Measurements from ENCODE around the gene HSPBP1. TPM values are rescaled to one million over a fixed set of nuclear protein-coding genes. Genes with fewer than 3 reads are reported as not detected.
A peak's percentile ranks its signal among the peaks of the same experiment; 100 is the strongest.
"Not testable (repeated sequence)": the region's sequence is repeated elsewhere in the genome, so short reads cannot be mapped to it uniquely, and the experiment has no call there.

Gene HSPBP1, protein sequence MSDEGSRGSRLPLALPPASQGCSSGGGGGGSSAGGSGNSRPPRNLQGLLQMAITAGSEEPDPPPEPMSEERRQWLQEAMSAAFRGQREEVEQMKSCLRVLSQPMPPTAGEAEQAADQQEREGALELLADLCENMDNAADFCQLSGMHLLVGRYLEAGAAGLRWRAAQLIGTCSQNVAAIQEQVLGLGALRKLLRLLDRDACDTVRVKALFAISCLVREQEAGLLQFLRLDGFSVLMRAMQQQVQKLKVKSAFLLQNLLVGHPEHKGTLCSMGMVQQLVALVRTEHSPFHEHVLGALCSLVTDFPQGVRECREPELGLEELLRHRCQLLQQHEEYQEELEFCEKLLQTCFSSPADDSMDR
- 54.4 and 92.3 TPM in 2 replicates for total RNA-seq (2014; rRNA removed; shearing (Covaris generic))

- peak within 1 kb of the TSS; percentile 86 for H3K4me3 ChIP-seq (ENCODE audit: insufficient read depth, low read depth, low read length)
- H3K36me3 ChIP-seq (replicated peaks; ENCODE audit: control insufficient read depth, insufficient read depth, low read length), result no peaks in the 10 kb centered on the region
- H3K27me3 ChIP-seq (ENCODE audit: control insufficient read depth, insufficient read depth, low read length), result no peaks in the 10 kb centered on the region
- peak; percentile 97 for DNase-seq
These were observed at the start of gene HSPBP1 for GRCh38 chr19:55279770-55280643. Gene HSPBP1 (minus strand): TSS chr19:55280110. CDS start chr19:55279608, 502 bp downstream.

- H3K4me3 ChIP-seq (ENCODE audit: insufficient read depth, low read depth, low read length); DNase-seq; H3K36me3 ChIP-seq (replicated peaks; ENCODE audit: control insufficient read depth, insufficient read depth, low read length); H3K27me3 ChIP-seq (ENCODE audit: control insufficient read depth, insufficient read depth, low read length): not testable (repeated sequence)
These were observed 48.9 kb upstream of the HSPBP1 start for GRCh38 chr19:55328774-55329318.

DNA sequence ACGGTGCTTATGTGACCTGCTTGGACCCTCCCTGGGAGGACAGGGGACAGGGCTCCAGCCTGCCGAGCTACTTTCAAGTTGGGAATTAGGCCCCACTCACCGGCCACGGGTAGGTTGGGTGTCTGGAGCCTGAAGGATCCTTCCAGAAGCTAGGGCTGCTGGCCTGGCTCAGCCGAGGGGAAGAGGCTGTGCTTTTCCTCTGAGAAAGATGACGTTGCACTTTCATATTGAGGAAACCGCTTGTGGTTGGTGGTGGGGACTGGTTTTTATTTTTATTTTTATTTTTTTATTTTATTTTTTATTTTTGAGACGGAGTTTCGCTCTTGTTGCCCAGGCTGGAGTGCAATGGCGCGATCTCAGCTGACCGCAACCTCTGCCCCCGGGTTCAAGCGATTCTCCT is 45.3 kb upstream of the HSPBP1 start, which contains the start of gene TMEM150B:
Gene TMEM150B, minus strand, starts transcription at position 170 of the 400 bp plus-strand sequence. CDS start 4,305 bp downstream, outside the sequence.
- no peak for DNase-seq
- Histone ChIP-seq H3K4me3 (ENCODE audit: insufficient read depth, low read depth, low read length) (no peak within 1 kb of the TSS), H3K36me3 (replicated peaks; ENCODE audit: control insufficient read depth, insufficient read depth, low read length) (no peaks in the 10 kb centered on the region)

DNA sequence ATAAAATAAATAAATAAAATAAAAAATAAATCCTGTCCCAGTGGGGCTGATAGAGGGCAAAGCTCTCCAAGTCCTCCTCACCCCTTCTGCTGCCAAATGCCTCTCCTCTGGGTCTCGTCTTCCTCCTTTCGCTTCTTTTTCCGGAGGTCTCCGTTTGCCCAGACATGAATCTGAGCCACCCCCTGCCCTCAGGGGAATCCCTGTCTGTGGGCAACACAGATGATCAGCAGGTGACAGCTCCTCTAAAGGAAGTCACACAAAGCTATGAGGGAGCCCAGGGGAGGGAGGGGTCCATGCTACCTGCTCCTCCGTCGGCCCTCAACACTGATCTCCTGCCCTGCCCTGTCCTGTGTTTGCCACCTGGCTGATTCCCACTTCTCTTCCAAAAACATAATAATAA is 44.8 kb upstream of the HSPBP1 start:
- Histone ChIP-seq H3K36me3 (replicated peaks; ENCODE audit: control insufficient read depth, insufficient read depth, low read length) (no peaks in the 10 kb centered on the region), H3K4me3 (ENCODE audit: insufficient read depth, low read depth, low read length) (no peak overlapping the region), H3K27me3 (ENCODE audit: control insufficient read depth, insufficient read depth, low read length) (no peaks in the 10 kb centered on the region)
- no peak for DNase-seq

More for the DNA sequence above, 45.3 kb upstream of the HSPBP1 start, which contains the start of gene TMEM150B:
- no peaks in the 10 kb centered on the region for H3K27me3 ChIP-seq (ENCODE audit: control insufficient read depth, insufficient read depth, low read length)

DNA sequence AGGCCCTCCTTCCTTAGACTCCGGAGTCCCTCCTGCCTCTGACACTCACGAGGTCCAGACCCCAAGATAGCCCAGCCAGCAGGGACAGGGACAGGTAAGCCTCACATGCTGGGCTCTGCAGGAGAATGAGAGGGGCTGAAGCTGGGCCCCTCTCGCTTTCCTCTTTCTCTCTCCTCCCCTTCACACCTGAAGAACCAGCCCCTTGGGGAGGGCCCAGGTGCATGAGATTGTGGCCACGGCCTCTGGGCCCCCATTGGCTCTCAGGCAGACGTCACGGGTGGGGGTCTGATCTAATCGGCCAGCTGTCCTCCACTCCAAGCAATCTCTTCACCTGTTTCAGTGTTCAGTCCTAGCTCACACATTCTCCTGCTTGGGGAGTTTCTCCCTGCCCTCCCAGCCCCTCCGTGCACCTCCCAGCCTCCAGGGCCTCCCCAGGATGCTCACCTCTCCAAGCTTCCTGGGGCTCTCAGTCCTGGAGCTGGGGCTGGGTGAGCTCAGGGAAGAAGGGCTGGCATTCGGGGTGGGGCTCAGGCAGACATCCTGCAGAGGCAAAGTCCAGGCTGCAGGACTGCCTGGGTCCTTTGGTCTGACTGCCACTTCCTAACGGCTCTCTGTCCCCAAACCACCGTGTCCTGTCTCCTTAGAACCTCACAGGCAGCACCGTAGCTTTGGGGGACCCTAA is 42.4 kb upstream of the HSPBP1 start:
- H3K36me3 ChIP-seq (replicated peaks; ENCODE audit: control insufficient read depth, insufficient read depth, low read length), result no peaks in the 10 kb centered on the region
- H3K4me3 ChIP-seq (ENCODE audit: insufficient read depth, low read depth, low read length), result no peak overlapping the region
- H3K27me3 ChIP-seq (ENCODE audit: control insufficient read depth, insufficient read depth, low read length), result no peaks in the 10 kb centered on the region
- no peak for DNase-seq

DNA sequence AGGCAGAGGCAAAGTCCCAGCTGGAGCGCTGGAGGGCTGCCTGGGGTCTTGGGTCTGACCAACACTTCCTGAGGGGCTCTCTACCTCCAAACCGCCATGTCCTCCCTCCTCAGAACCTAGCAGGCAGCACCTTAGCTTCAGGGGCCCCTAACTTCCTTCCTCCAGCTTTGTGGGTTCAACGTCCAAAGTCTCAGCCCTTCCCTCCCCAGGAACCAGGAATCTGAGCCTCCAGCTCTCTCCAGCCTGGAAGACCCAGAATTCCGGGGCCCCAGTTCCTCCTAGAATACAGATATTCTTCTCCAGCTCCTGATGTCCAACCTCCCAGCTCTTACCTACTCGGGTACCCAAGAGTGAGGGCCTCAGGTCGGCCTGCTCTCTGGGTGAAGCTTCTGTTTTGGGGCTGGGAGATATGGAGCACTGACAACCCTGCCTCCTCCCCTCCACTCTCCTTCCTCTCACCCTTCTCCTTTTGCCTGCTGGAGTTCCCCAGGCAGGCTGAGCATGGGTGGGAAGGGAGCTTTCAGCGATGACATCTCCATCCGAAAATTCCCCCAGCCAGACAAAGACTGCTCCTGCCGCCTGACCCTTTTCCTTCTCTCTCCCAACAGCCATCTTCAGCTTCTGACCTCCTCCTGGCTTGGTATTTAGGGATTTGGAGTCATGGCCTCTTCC is 41.7 kb upstream of the HSPBP1 start:
- H3K27me3 ChIP-seq (ENCODE audit: control insufficient read depth, insufficient read depth, low read length), result no peaks in the 10 kb centered on the region
- DNase-seq, result no peak
- H3K36me3 ChIP-seq (replicated peaks; ENCODE audit: control insufficient read depth, insufficient read depth, low read length), result no peaks in the 10 kb centered on the region
- no peak overlapping the region for H3K4me3 ChIP-seq (ENCODE audit: insufficient read depth, low read depth, low read length)

DNA sequence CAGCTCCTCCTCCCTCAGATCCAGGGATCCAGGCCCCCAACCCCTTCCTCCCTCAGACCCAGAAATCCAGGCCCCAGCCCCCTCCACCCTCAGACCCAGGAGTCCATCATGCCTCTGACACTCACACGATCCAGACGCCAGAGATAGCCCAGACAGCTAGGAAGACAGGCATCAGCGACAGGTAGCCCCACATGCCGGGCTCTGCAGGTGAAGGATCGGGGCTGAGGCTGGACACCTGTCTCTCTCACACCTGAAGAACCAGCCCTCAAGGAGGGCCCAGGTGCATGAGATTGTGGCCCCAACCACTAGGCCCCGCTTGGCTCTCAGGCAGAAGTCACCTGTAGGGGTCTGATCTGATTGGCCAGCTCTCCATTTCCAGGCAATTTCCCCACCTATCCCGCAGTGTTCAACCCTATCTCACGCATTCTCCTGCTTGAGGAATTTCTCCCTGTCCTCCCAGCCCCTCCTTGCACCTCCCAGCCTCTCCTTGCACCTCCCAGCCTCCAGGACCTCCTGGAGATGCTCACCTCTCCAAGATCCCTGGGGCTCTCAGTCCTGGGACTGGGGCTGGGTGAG is 41.0 kb upstream of the HSPBP1 start:
- Histone ChIP-seq H3K27me3 (ENCODE audit: control insufficient read depth, insufficient read depth, low read length) (no peaks in the 10 kb centered on the region), H3K4me3 (ENCODE audit: insufficient read depth, low read depth, low read length) (no peak overlapping the region), H3K36me3 (replicated peaks; ENCODE audit: control insufficient read depth, insufficient read depth, low read length) (no peaks in the 10 kb centered on the region)
- peak; percentile 57 for DNase-seq

DNA sequence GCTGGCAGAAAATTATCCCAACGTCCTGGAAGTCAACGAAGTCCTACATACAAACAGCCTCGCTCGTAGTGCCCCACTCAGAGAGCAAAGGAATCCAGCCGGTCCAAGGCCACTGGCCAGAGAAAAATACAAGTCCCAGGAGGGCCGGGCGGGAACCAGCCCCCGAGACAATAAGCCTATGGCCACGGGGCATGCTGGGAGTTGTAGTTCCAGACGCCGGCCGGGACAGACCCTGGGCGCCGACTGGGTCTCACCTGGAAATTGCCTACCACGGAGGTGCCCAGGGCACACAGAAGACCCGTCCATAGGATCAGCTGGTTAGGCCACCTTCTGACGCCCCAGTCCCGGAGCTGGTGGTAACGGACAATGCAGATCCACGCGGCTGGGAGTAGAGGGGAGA is 39.9 kb upstream of the HSPBP1 start:
- no peaks in the 10 kb centered on the region for H3K36me3 ChIP-seq (replicated peaks; ENCODE audit: control insufficient read depth, insufficient read depth, low read length)

DNA sequence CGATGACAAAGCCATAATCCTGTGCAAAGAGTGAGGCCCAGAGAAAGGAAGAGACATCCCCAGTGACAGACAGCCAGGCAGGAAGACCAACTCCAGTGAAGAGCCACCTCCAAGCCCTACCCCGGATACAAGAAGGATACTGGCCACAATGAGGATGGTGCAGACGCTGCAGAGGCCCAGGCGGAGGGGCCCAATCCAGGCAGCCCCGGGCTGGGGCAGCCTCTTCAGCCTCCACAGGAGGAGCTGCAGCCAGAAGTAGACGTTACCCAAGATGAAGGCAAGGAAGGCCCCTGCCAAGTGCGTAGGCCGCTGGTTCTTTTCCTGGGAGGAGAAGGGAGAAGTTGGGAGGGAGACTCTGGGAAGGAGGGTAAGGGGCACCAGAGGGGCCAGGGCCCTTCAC is 36.7 kb upstream of the HSPBP1 start:
- Histone ChIP-seq H3K27me3 (ENCODE audit: control insufficient read depth, insufficient read depth, low read length) (no peaks in the 10 kb centered on the region), H3K4me3 (ENCODE audit: insufficient read depth, low read depth, low read length) (no peak overlapping the region), H3K36me3 (replicated peaks; ENCODE audit: control insufficient read depth, insufficient read depth, low read length) (no peaks in the 10 kb centered on the region)
- peak; percentile 65 for DNase-seq

More for the DNA sequence above, 39.9 kb upstream of the HSPBP1 start:
- Histone ChIP-seq H3K4me3 (ENCODE audit: insufficient read depth, low read depth, low read length) (peak overlapping the region; percentile 37), H3K27me3 (ENCODE audit: control insufficient read depth, insufficient read depth, low read length) (no peaks in the 10 kb centered on the region)
- DNase-seq, result peak; percentile 96

DNA sequence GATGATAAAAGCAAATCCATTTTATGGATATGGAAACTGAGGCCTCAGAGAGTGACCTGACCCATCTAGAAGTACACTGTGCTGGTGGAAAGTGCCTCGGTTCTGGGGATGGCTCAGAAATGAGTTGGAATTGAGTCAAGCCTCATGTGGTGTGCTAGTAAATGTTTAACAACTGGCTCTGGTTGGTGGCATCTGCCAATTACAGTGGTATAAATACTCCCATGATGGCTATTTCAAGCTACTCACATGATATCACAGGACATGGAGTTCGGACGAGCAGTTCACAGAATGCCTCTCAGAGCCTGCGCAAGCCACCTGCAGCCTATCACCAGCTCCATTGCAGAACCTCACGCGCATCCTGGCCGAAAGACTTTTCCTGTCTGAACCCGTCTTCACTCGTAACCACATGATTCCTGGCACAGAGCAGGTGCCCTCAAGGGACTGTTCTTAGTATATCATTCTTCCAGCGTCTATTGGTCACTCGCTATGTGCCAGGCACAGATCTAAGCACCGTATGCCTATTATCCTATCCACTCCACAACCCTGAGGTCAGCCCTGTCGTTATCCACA is 36.1 kb upstream of the HSPBP1 start:
- Histone ChIP-seq H3K27me3 (ENCODE audit: control insufficient read depth, insufficient read depth, low read length) (no peaks in the 10 kb centered on the region), H3K36me3 (replicated peaks; ENCODE audit: control insufficient read depth, insufficient read depth, low read length) (no peaks in the 10 kb centered on the region), H3K4me3 (ENCODE audit: insufficient read depth, low read depth, low read length) (no peak overlapping the region)
- no peak for DNase-seq

DNA sequence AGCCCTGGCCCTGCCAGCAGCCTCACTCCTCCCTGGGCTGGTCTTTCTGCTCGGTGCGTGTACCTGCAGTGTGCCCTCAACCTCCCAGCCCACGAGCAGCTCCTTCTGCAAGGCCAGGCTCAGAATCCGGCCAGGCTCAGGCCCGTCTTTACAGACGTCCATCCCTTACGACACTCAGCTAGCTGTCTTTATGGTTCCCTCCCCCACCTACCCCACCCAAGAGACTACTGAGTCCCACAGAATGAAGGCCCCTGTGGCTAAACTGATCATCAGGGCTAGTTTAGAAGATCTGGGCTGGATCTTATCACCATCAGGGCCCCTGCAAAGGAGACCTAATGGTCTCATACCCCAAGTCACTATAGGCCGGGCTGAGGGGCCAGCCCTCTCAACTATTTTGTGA is 34.5 kb upstream of the HSPBP1 start:
- no peaks in the 10 kb centered on the region for H3K27me3 ChIP-seq (ENCODE audit: control insufficient read depth, insufficient read depth, low read length)
- DNase-seq, result peak; percentile 35
- H3K4me3 ChIP-seq (ENCODE audit: insufficient read depth, low read depth, low read length), result no peak overlapping the region
- H3K36me3 ChIP-seq (replicated peaks; ENCODE audit: control insufficient read depth, insufficient read depth, low read length), result peaks cover 3% of the 10 kb centered on the region; the same call in 1 of the 2 replicates

DNA sequence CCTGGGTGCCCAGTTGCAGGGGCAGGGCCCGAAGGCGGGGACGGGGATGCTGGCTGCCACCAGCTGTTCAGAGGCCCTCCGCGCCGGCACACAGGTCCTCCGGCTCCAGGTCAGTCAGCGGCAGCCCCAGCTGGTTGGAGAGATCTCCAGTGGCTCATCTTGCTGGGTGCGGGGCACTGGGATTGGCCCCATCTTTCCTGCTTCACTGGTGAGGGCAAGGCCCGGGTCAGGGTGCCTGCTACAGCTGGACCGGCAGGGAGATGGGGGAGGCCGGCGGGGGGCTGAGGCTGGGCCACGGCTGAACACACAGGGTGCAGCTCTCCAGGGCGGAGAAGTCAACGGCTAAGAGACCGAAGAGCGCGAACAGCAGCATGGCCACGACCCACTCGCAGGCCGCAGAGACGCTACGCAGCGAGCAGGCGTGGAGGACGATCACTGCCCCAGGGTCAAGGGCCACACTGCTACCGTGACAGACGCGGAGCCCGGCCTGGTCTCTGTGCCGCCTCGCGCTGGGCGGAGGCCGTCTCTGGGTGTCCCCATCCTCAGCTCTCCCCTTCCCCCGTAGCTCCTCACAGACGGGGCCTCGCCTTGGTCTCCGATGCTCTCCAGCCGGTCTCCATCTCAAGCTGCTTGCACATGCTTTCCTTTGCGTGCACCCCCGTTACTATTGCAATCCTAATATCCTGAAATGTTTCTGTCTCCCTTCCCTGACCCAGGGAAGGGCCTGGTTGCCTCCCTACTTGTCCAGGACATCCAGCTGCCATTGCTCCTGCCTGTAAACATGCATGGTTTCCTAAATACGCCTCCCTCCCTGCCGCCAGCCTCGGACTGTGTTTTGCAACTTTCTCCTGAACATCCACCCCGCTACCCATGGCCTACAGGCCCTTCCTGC is 33.0 kb upstream of the HSPBP1 start:
- peak; percentile 64 for DNase-seq
- Histone ChIP-seq H3K27me3 (ENCODE audit: control insufficient read depth, insufficient read depth, low read length) (no peaks in the 10 kb centered on the region), H3K4me3 (ENCODE audit: insufficient read depth, low read depth, low read length) (no peak overlapping the region), H3K36me3 (replicated peaks; ENCODE audit: control insufficient read depth, insufficient read depth, low read length) (peaks cover 13% of the 10 kb centered on the region)
